ENCODE data around the gene MPV17.

DNA sequence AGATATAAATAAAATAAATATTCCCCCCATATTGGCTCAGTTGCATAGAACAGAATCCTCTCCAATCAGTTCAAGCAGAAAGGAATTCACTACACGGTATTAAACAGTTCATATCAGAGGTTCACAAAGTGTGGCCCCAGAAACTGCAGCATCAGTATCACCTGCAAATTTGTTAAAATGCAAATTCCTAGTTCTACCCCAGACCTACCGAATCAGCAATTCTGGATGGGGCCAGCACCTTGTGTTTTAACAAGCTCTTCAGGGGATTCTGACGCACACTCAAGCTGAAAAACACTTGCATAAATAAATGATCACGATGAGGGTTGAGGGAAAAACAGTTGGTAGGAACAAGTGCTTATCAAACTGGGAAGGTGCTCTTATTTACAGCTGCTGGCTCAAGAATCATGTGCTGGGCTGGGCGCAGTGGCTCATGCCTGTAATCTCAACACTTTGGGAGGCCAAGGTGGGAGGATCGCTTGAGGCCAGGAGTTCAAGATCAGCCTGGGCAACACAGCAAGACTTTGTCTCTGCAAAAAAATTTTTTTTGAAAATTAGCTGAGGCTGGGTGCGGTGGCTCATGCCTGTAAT, 27.3 kb upstream of the MPV17 start:
- TF ChIP-seq, protein P1, sequence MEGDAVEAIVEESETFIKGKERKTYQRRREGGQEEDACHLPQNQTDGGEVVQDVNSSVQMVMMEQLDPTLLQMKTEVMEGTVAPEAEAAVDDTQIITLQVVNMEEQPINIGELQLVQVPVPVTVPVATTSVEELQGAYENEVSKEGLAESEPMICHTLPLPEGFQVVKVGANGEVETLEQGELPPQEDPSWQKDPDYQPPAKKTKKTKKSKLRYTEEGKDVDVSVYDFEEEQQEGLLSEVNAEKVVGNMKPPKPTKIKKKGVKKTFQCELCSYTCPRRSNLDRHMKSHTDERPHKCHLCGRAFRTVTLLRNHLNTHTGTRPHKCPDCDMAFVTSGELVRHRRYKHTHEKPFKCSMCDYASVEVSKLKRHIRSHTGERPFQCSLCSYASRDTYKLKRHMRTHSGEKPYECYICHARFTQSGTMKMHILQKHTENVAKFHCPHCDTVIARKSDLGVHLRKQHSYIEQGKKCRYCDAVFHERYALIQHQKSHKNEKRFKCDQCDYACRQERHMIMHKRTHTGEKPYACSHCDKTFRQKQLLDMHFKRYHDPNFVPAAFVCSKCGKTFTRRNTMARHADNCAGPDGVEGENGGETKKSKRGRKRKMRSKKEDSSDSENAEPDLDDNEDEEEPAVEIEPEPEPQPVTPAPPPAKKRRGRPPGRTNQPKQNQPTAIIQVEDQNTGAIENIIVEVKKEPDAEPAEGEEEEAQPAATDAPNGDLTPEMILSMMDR (IDR thresholded peaks at IDR 0.05), result no peak
- no peak for TF ChIP-seq POLR2A (IDR thresholded peaks at IDR 0.05)
- TF ChIP-seq POLR2AphosphoS5 (IDR thresholded peaks at IDR 0.05), result no peak

Measured in breast epithelium (tissue), 3 donors.